Stimulated activated CD4-positive, alpha-beta T cell treated with anti-CD3 and anti-CD28 coated beads, TNF-alpha, amount 100 ng/mL, for 1 hour (primary cell): ENCODE data around the gene SCAPER.
"Not testable (repeated sequence)": the region's sequence is repeated elsewhere in the genome, so short reads cannot be mapped to it uniquely, and the experiment has no call there.

Experiments used
- DNase-seq, 3 donors: peaks; one replicate each; pipeline ENCODE4 v3.0.0-alpha.2; 2020; ENCODE audit warnings: low read depth in 3 of 3, low spot score in 1 of 3

The SCAPER gene

GRCh38 chr15:76916369-76916768, 11.2 kb upstream of the SCAPER start:
- no peak for DNase-seq

- no peak for DNase-seq
Observed at GRCh38 chr15:76913737-76914136, 8.6 kb upstream of the SCAPER start.

- no peak for DNase-seq
Observed at GRCh38 chr15:76912430-76912829, 7.3 kb upstream of the SCAPER start.

GRCh38 chr15:76905855-76906254, 715 bp upstream of the SCAPER start:
- DNase-seq = no peak

- DNase-seq = peak in 1 of 3 donors; percentile 7
Observed at GRCh38 chr15:76904461-76905012, 603 bp downstream of the SCAPER start.

- DNase-seq = no peak
Observed at GRCh38 chr15:76903251-76903681, 1.9 kb downstream of the SCAPER start.

- DNase-seq = no peak
Observed at GRCh38 chr15:76901965-76902364, 3.2 kb downstream of the SCAPER start.

- not testable (repeated sequence) for DNase-seq
Observed at GRCh38 chr15:76899931-76900310, 5.2 kb downstream of the SCAPER start.

- not testable (repeated sequence) for DNase-seq
Observed at GRCh38 chr15:76899176-76899930, 5.8 kb downstream of the SCAPER start.

- no peak for DNase-seq
Observed at GRCh38 chr15:76898102-76898501, 7.0 kb downstream of the SCAPER start.

- DNase-seq = no peak
Observed at GRCh38 chr15:76894174-76894573, 11.0 kb downstream of the SCAPER start.

- not testable (repeated sequence) for DNase-seq
Observed at GRCh38 chr15:76892836-76893235, 12.3 kb downstream of the SCAPER start.

- not testable (repeated sequence) for DNase-seq
Observed at GRCh38 chr15:76887280-76888141, 17.6 kb downstream of the SCAPER start.

- no peak for DNase-seq
Observed at GRCh38 chr15:76885212-76885611, 19.9 kb downstream of the SCAPER start.

- DNase-seq = no peak
Observed at GRCh38 chr15:76875911-76876310, 29.2 kb downstream of the SCAPER start.

- DNase-seq = not testable (repeated sequence)
Observed at GRCh38 chr15:76873066-76873465, 32.1 kb downstream of the SCAPER start.

- DNase-seq = no peak
Observed at GRCh38 chr15:76871930-76872329, 33.2 kb downstream of the SCAPER start.

- DNase-seq = no peak
Observed at GRCh38 chr15:76868740-76869139, 36.4 kb downstream of the SCAPER start.

- no peak for DNase-seq
Observed at GRCh38 chr15:76866716-76867321, 38.3 kb downstream of the SCAPER start.

- DNase-seq = no peak
Observed at GRCh38 chr15:76866008-76866407, 39.1 kb downstream of the SCAPER start.

- DNase-seq = no peak
Observed at GRCh38 chr15:76865548-76865991, 39.6 kb downstream of the SCAPER start.
